ENCODE results near the gene PDSS2. TPM values are rescaled to one million over a fixed set of nuclear protein-coding genes. Genes with fewer than 3 reads are reported as not detected.

The PDSS2 gene
- total RNA-seq, 1 donor from 2014 or later, result 7.9 TPM

DNA sequence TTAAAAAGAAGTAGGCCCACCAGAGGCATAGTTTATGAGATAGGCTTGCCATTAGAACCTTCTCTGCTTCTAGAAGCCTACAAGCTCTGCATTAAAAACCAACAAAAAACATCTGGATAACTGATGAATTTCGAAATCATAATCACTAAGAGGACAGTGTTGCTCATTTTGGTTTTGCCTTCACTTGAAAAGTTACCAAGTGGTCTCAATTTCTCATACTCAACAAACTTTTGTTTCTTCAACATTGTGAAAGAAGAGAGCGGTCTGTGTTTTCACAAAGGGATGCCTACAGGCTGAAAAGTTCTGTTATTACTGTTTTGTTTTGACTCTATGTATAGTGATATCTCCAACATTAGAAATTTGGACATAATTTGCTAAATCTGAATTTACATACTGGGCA, 98.9 kb downstream of the PDSS2 start:
- Mint-ChIP-seq H3K27me3 (ENCODE audit: unreplicated experiment) (no peaks in the 10 kb centered on the region), H3K36me3 (ENCODE audit: low read depth, unreplicated experiment) (peaks cover 12% of the 10 kb centered on the region), H3K9me3 (ENCODE audit: unreplicated experiment) (no peaks in the 10 kb centered on the region), H3K27ac (ENCODE audit: unreplicated experiment) (no peak overlapping the region), H3K4me3 (ENCODE audit: unreplicated experiment) (no peak overlapping the region), H3K4me1 (ENCODE audit: unreplicated experiment) (no peaks in the 10 kb centered on the region)
- DNase-seq (ENCODE audit: low spot score), result no peak
- TF ChIP-seq CTCF (IDR thresholded peaks at IDR 0.05; ENCODE audit: unreplicated experiment), result no peak

GRCh38 chr6:107357842-107358241, 101.5 kb downstream of the PDSS2 start:
- Mint-ChIP-seq H3K4me1 (ENCODE audit: unreplicated experiment) (no peaks in the 10 kb centered on the region), H3K9me3 (ENCODE audit: unreplicated experiment) (no peaks in the 10 kb centered on the region), H3K27me3 (ENCODE audit: unreplicated experiment) (no peaks in the 10 kb centered on the region), H3K4me3 (ENCODE audit: unreplicated experiment) (no peak overlapping the region), H3K36me3 (ENCODE audit: low read depth, unreplicated experiment) (peaks cover 2% of the 10 kb centered on the region), H3K27ac (ENCODE audit: unreplicated experiment) (no peak overlapping the region)
- DNase-seq (ENCODE audit: low spot score), result no peak
- TF ChIP-seq CTCF (IDR thresholded peaks at IDR 0.05; ENCODE audit: unreplicated experiment), result no peak

- no peak for TF ChIP-seq CTCF (IDR thresholded peaks at IDR 0.05; ENCODE audit: unreplicated experiment)
- Mint-ChIP-seq H3K27ac (ENCODE audit: unreplicated experiment) (no peak overlapping the region), H3K27me3 (ENCODE audit: unreplicated experiment) (no peaks in the 10 kb centered on the region), H3K9me3 (ENCODE audit: unreplicated experiment) (no peaks in the 10 kb centered on the region), H3K36me3 (ENCODE audit: low read depth, unreplicated experiment) (no peaks in the 10 kb centered on the region), H3K4me1 (ENCODE audit: unreplicated experiment) (no peaks in the 10 kb centered on the region), H3K4me3 (ENCODE audit: unreplicated experiment) (no peak overlapping the region)
- DNase-seq (ENCODE audit: low spot score), result no peak
These were observed 102.3 kb downstream of the PDSS2 start for GRCh38 chr6:107357031-107357430.

- no peak overlapping the region for H3K27ac Mint-ChIP-seq (ENCODE audit: unreplicated experiment)
- H3K36me3 Mint-ChIP-seq (ENCODE audit: low read depth, unreplicated experiment), result no peaks in the 10 kb centered on the region
- no peak for DNase-seq (ENCODE audit: low spot score)
- no peaks in the 10 kb centered on the region for H3K27me3 Mint-ChIP-seq (ENCODE audit: unreplicated experiment)
- no peak overlapping the region for H3K4me3 Mint-ChIP-seq (ENCODE audit: unreplicated experiment)
- TF ChIP-seq CTCF (IDR thresholded peaks at IDR 0.05; ENCODE audit: unreplicated experiment), result no peak
- no peaks in the 10 kb centered on the region for H3K9me3 Mint-ChIP-seq (ENCODE audit: unreplicated experiment)
- no peaks in the 10 kb centered on the region for H3K4me1 Mint-ChIP-seq (ENCODE audit: unreplicated experiment)
These were observed 103.7 kb downstream of the PDSS2 start for GRCh38 chr6:107355659-107356058.

DNA sequence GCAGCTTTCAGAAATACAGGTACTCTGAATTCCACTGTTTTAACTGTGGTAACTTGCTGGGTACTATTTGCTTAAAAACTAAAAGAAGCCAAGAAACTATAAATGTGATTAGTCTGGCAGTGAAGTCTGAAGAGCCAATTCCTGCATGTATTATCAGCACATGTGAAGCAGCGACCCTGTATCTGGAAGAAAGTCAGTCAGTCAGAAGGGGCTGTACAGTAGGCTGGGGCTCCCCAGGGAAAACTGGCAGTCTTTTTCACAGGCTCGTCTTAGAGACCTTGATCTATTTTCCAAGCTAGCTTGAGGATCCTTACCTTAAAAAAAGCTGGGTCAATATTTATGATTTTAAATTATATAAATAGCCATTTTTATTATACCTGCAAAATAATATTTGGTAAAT, 104.9 kb downstream of the PDSS2 start:
- Mint-ChIP-seq H3K27me3 (ENCODE audit: unreplicated experiment) (no peaks in the 10 kb centered on the region), H3K4me1 (ENCODE audit: unreplicated experiment) (no peaks in the 10 kb centered on the region), H3K4me3 (ENCODE audit: unreplicated experiment) (no peak overlapping the region), H3K36me3 (ENCODE audit: low read depth, unreplicated experiment) (no peaks in the 10 kb centered on the region), H3K27ac (ENCODE audit: unreplicated experiment) (no peak overlapping the region), H3K9me3 (ENCODE audit: unreplicated experiment) (no peaks in the 10 kb centered on the region)
- TF ChIP-seq CTCF (IDR thresholded peaks at IDR 0.05; ENCODE audit: unreplicated experiment), result no peak
- DNase-seq (ENCODE audit: low spot score), result no peak
